GM23248 (cell line): ENCODE results near the gene STYX.

Experiments used
- EZH2 ChIP-seq: fragments of 200-600 bp; sonication (generic); IDR thresholded peaks from 2 replicates; pipeline ENCODE4 v1.6.1; 2018; ENCODE audit warnings: antibody characterized with exemption, mild to moderate bottlenecking; ENCODE audit not compliant: insufficient read depth, poor library complexity, severe bottlenecking
- EZH2phosphoT487 ChIP-seq: fragments of 200-600 bp; sonication (generic); IDR thresholded peaks from 2 replicates; pipeline ENCODE4 v1.6.1; 2018; ENCODE audit warnings: antibody characterized with exemption, moderate library complexity, mild to moderate bottlenecking, low read depth; ENCODE audit not compliant: insufficient read depth

DNA sequence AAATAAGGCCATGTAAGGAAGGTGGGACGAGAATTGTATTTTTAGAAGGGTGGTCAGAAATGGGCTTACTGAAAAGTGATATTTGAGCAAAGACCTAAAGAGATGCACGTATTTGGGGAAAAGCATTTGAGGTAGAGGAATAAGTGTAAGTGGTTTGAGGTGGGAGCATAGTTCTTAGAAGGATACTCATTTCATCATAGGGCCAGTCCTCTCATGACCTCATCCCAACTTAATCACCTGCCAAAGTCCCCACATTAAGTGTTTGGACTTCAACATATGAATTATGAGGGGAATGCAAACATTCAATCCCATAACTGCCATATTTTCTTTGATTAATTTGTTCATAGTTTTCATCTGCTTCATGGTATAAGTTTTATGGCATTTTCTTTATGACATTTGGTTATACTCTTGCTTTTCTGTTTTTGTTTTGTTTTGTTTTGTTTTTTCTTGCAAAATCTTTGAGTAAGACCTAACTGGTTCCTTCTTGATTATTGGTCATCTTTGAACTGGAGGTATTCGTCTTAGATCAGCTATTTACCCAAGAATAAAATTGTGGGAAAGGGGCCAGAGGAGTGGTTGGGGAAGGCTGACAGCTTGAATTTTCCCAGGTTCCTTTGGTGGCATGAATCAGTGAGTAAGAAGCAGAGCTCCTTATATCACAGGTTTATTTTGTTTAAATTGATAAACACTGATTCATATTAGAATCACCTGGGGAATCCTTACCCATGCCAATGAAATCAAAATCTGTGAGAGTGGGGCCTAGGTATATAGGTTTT is 37.3 kb downstream of the STYX start:
- TF ChIP-seq EZH2 (no peak), EZH2phosphoT487 (no peak)
